Lower leg skin (tissue), 3 donors: Measurements from ENCODE around the gene TAS2R19.

Experiments used
- POLR2A ChIP-seq, 2 donors: fragments of 450-650 bp; IDR thresholded peaks; one replicate each; pipeline ENCODE4 v1.6.1; 2016 to 2017; ENCODE audit warnings: antibody characterized with exemption in 2 of 2, mild to moderate bottlenecking in 1 of 2, moderate library complexity in 1 of 2
- TF ChIP-seq, protein P1 (sequence below), 3 donors: fragments of 450-650 bp; IDR thresholded peaks; one replicate each; pipeline ENCODE4 v1.5.1; 2016; ENCODE audit warnings: antibody characterized with exemption in 3 of 3, mild to moderate bottlenecking in 3 of 3, moderate library complexity in 2 of 3

GRCh38 chr12:10989107-10989506 lies 33.3 kb downstream of the TAS2R19 start:
- TF ChIP-seq, protein P1, sequence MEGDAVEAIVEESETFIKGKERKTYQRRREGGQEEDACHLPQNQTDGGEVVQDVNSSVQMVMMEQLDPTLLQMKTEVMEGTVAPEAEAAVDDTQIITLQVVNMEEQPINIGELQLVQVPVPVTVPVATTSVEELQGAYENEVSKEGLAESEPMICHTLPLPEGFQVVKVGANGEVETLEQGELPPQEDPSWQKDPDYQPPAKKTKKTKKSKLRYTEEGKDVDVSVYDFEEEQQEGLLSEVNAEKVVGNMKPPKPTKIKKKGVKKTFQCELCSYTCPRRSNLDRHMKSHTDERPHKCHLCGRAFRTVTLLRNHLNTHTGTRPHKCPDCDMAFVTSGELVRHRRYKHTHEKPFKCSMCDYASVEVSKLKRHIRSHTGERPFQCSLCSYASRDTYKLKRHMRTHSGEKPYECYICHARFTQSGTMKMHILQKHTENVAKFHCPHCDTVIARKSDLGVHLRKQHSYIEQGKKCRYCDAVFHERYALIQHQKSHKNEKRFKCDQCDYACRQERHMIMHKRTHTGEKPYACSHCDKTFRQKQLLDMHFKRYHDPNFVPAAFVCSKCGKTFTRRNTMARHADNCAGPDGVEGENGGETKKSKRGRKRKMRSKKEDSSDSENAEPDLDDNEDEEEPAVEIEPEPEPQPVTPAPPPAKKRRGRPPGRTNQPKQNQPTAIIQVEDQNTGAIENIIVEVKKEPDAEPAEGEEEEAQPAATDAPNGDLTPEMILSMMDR (IDR thresholded peaks at IDR 0.05): no peak
- TF ChIP-seq POLR2A (IDR thresholded peaks at IDR 0.05): no peak
